BE2C (cell line): Measurements from ENCODE around the gene ECHS1.
A peak's percentile ranks its signal among the peaks of the same experiment; 100 is the strongest.
"Not testable (repeated sequence)": the region's sequence is repeated elsewhere in the genome, so short reads cannot be mapped to it uniquely, and the experiment has no call there.

Experiments
- DNase-seq: peaks from one replicate; pipeline ENCODE4 v3.0.0-alpha.2; 2020
- H3K27me3 ChIP-seq: fragments of 250-450 bp; sonication (Bioruptor Pico); 2 replicates; pipeline ENCODE4 v1.5.1; 2020; ENCODE audit warnings: mild to moderate bottlenecking
- H3K36me3 ChIP-seq: fragments of 250-450 bp; sonication (Bioruptor Pico); 2 replicates; pipeline ENCODE4 v1.5.1; 2020; ENCODE audit warnings: mild to moderate bottlenecking
- H3K4me1 ChIP-seq: fragments of 250-450 bp; sonication (Bioruptor Pico); 2 replicates; pipeline ENCODE4 v1.5.1; 2020
- H3K4me3 ChIP-seq: 2 replicates; pipeline ENCODE4 v1.5.1; 2011; ENCODE audit warnings: low read depth, low read length
- H3K9me3 ChIP-seq: fragments of 250-450 bp; sonication (Bioruptor Pico); 2 replicates; pipeline ENCODE4 v1.5.1; 2020
- CTCF ChIP-seq: IDR thresholded peaks from 2 replicates; pipeline ENCODE4 v1.5.1; 2012; ENCODE audit warnings: mild to moderate bottlenecking, low read depth, low read length

Gene ECHS1

GRCh38 chr10:133325440-133326222 lies 47.5 kb downstream of the ECHS1 start:
- peaks cover 14% of the 10 kb centered on the region for H3K27me3 ChIP-seq
- peak; percentile 50 for DNase-seq
- no peak for TF ChIP-seq CTCF
- peaks cover 4% of the 10 kb centered on the region; the same call in 1 of the 2 replicates for H3K9me3 ChIP-seq
- H3K36me3 ChIP-seq, result no peaks in the 10 kb centered on the region
- H3K4me1 ChIP-seq, result no peaks in the 10 kb centered on the region
- peak overlapping the region; percentile 57 for H3K4me3 ChIP-seq

- no peak for TF ChIP-seq CTCF
- Histone ChIP-seq H3K4me1 (no peaks in the 10 kb centered on the region), H3K36me3 (no peaks in the 10 kb centered on the region), H3K27me3 (peaks cover 12% of the 10 kb centered on the region), H3K4me3 (peak overlapping the region; percentile 57), H3K9me3 (peaks cover 4% of the 10 kb centered on the region; the same call in 1 of the 2 replicates)
- DNase-seq, result peak; percentile 40
These were observed 48.3 kb downstream of the ECHS1 start for GRCh38 chr10:133324857-133325260.

GRCh38 chr10:133324198-133324792 lies 48.9 kb downstream of the ECHS1 start:
- Histone ChIP-seq H3K9me3 (peaks cover 4% of the 10 kb centered on the region; the same call in 1 of the 2 replicates), H3K4me1 (no peaks in the 10 kb centered on the region), H3K4me3 (peak overlapping the region; percentile 57), H3K27me3 (peaks cover 12% of the 10 kb centered on the region), H3K36me3 (no peaks in the 10 kb centered on the region)
- peak; percentile 92 for DNase-seq
- no peak for TF ChIP-seq CTCF

GRCh38 chr10:133322064-133322709 lies 51.0 kb downstream of the ECHS1 start:
- not testable (repeated sequence) for H3K36me3 ChIP-seq, DNase-seq, H3K4me3 ChIP-seq, H3K9me3 ChIP-seq, H3K4me1 ChIP-seq
- peaks cover 12% of the 10 kb centered on the region for H3K27me3 ChIP-seq

- H3K4me1 ChIP-seq, H3K4me3 ChIP-seq, H3K9me3 ChIP-seq, DNase-seq, H3K27me3 ChIP-seq, H3K36me3 ChIP-seq: not testable (repeated sequence)
These were observed 52.2 kb downstream of the ECHS1 start for GRCh38 chr10:133320852-133321422.

GRCh38 chr10:133318494-133319127 lies 54.5 kb downstream of the ECHS1 start:
- Histone ChIP-seq H3K27me3 (no peaks in the 10 kb centered on the region), H3K4me1 (peaks cover 8% of the 10 kb centered on the region; the same call in 1 of the 2 replicates), H3K4me3 (peak overlapping the region; percentile 59), H3K9me3 (peaks cover 4% of the 10 kb centered on the region; the same call in 1 of the 2 replicates), H3K36me3 (no peaks in the 10 kb centered on the region)
- DNase-seq, result peak; percentile 84
- TF ChIP-seq CTCF, result peak; percentile 67
